SK-N-SH (cell line): ENCODE data around the gene PSMB4. TPM values are rescaled to one million over a fixed set of nuclear protein-coding genes. Genes with fewer than 3 reads are reported as not detected.
"Not testable (repeated sequence)": the region's sequence is repeated elsewhere in the genome, so short reads cannot be mapped to it uniquely, and the experiment has no call there.

Source experiments
- CTCF ChIA-PET: fragments of 300-600, 350-600 bp; formaldehyde crosslinking; extraction: SDS; loops from one replicate; lab custom pipeline; 2021; lab: Yijun Ruan, JAX
- POLR2A ChIA-PET: fragments of 350-600 bp; sonication (Branson Sonifier 250); formaldehyde crosslinking; extraction: SDS; loops from one replicate; lab custom pipeline; 2020; ENCODE audit warnings: antibody characterized with exemption, inconsistent platforms; lab: Yijun Ruan, JAX
- DNase-seq: peaks from one replicate; pipeline ENCODE4 v3.0.0; 2012
- H2AFZ ChIP-seq: fragments of 200-600 bp; sonication (generic); 2 replicates; pipeline ENCODE4 v1.8.1; 2016; ENCODE audit warnings: antibody characterized with exemption, mild to moderate bottlenecking, low read depth
- H3F3A ChIP-seq: fragments of 200-600 bp; sonication (generic); replicated peaks from 2 replicates; pipeline ENCODE3; 2016; ENCODE audit warnings: antibody characterized with exemption, mild to moderate bottlenecking; ENCODE audit not compliant: insufficient read depth
- H3K27ac ChIP-seq, 2 experiments: fragments of 200-500 bp in 1 of 2; fragments of 200-600 bp in 1 of 2; sonication (Bioruptor generic) in 1 of 2; sonication (generic), shearing (Covaris generic) in 1 of 2; 2 replicates each; pipeline versions ENCODE4 v1.5.1 to v1.6.1; 2014 to 2016; ENCODE audit warnings: low read depth in 2 of 2, inconsistent platforms in 1 of 2, low read length in 1 of 2, mild to moderate bottlenecking in 1 of 2, mixed read lengths in 1 of 2
- H3K27me3 ChIP-seq: fragments of 200-600 bp; sonication (generic), shearing (Covaris generic); 2 replicates; pipeline ENCODE4 v1.6.1; 2016; ENCODE audit warnings: mixed run types; ENCODE audit not compliant: insufficient read depth
- H3K36me3 ChIP-seq, 2 experiments: fragments of 200-500 bp in 1 of 2; fragments of 200-600 bp in 1 of 2; sonication (Bioruptor generic) in 1 of 2; sonication (generic) in 1 of 2; replicated peaks in 1 of 2; 2 replicates each; pipeline versions ENCODE3 to v1.5.1; 2014 to 2016; ENCODE audit warnings: low read length in 1 of 2, mild to moderate bottlenecking in 1 of 2; ENCODE audit not compliant: insufficient read depth in 2 of 2, control insufficient read depth in 1 of 2
- H3K4me1 ChIP-seq, 2 experiments: fragments of 200-500 bp in 1 of 2; fragments of 200-600 bp in 1 of 2; sonication (Bioruptor generic) in 1 of 2; sonication (generic), shearing (Covaris generic) in 1 of 2; 2 replicates each; pipeline versions ENCODE4 v1.5.1 to v1.6.1; 2014 to 2016; ENCODE audit warnings: low read depth in 1 of 2, low read length in 1 of 2, mixed run types in 1 of 2; ENCODE audit not compliant: insufficient read depth in 2 of 2, control insufficient read depth in 1 of 2
- H3K4me2 ChIP-seq: fragments of 200-600 bp; sonication (generic), shearing (Covaris generic); 2 replicates; pipeline ENCODE4 v1.6.1; 2017; ENCODE audit warnings: mixed run types
- H3K4me3 ChIP-seq, 2 experiments: fragments of 200-500 bp in 1 of 2; fragments of 200-600 bp in 1 of 2; sonication (Bioruptor generic) in 1 of 2; sonication (generic), shearing (Covaris generic) in 1 of 2; 2 replicates each; pipeline versions ENCODE4 v1.5.1 to v1.8.1; 2014 to 2016; ENCODE audit warnings: low read depth in 2 of 2, inconsistent platforms in 1 of 2, low read length in 1 of 2, mild to moderate bottlenecking in 1 of 2, mixed read lengths in 1 of 2, moderate library complexity in 1 of 2
- H3K79me2 ChIP-seq: fragments of 200-600 bp; sonication (generic); 2 replicates; pipeline ENCODE4 v1.8.1; 2017; ENCODE audit warnings: mild to moderate bottlenecking; ENCODE audit not compliant: insufficient read depth
- H3K9ac ChIP-seq: fragments of 200-600 bp; sonication (generic); 2 replicates; pipeline ENCODE4 v1.6.1; 2017; ENCODE audit warnings: mixed run types
- H3K9me2 ChIP-seq: fragments of 200-600 bp; sonication (generic); 2 replicates; pipeline ENCODE4 v1.6.1; 2017; ENCODE audit warnings: mixed run types
- H3K9me3 ChIP-seq: fragments of 200-600 bp; sonication (generic); 2 replicates; pipeline ENCODE4 v1.6.1; 2017; ENCODE audit warnings: mixed run types, mild to moderate bottlenecking, moderate library complexity
- H4K20me1 ChIP-seq: fragments of 200-600 bp; sonication (generic); 2 replicates; pipeline ENCODE4 v1.6.1; 2017; ENCODE audit warnings: mild to moderate bottlenecking, mixed run types; ENCODE audit not compliant: insufficient read depth
- ELF1 ChIP-seq: IDR thresholded peaks from 2 replicates; pipeline ENCODE4 v1.4.0; 2012
- EP300 ChIP-seq, 2 experiments: IDR thresholded peaks; 2 replicates each; pipeline versions ENCODE4 v1.4.0 to v1.6.1; 2012; ENCODE audit warnings: borderline replicate concordance in 1 of 2, low read depth in 1 of 2, low read length in 1 of 2
- FOSL2 ChIP-seq: IDR thresholded peaks from 2 replicates; pipeline ENCODE4 v1.4.0; 2012; ENCODE audit warnings: low read depth, mild to moderate bottlenecking, moderate library complexity, borderline replicate concordance
- FOXM1 ChIP-seq: IDR thresholded peaks from 2 replicates; pipeline ENCODE4 v1.4.0; 2012; ENCODE audit warnings: low read depth, mild to moderate bottlenecking
- GABPA ChIP-seq: IDR thresholded peaks from 2 replicates; pipeline ENCODE4 v1.4.0; 2012; ENCODE audit warnings: low read depth, mild to moderate bottlenecking
- GATA2 ChIP-seq: sonication (generic); formaldehyde crosslinking; IDR thresholded peaks from 2 replicates; pipeline ENCODE4 v1.5.0; 2020; ENCODE audit warnings: mild to moderate bottlenecking, missing genetic modification reagents
- JUND ChIP-seq: IDR thresholded peaks from 2 replicates; pipeline ENCODE4 v1.4.0; 2012
- NFIC ChIP-seq: IDR thresholded peaks from 2 replicates; pipeline ENCODE4 v1.4.0; 2012; ENCODE audit warnings: borderline replicate concordance
- NRF1 ChIP-seq: IDR thresholded peaks from 2 replicates; pipeline ENCODE4 v1.6.1; 2012; ENCODE audit warnings: low read depth, mild to moderate bottlenecking, low read length
- PBX3 ChIP-seq: IDR thresholded peaks from 2 replicates; pipeline ENCODE4; 2012
- POLR2AphosphoS5 ChIP-seq: IDR thresholded peaks from 2 replicates; pipeline ENCODE4 v1.6.1; 2012; ENCODE audit warnings: low read depth, low read length
- RAD21 ChIP-seq: IDR thresholded peaks from 2 replicates; pipeline ENCODE4 v1.6.1; 2012; ENCODE audit warnings: mild to moderate bottlenecking, low read length
- RCOR1 ChIP-seq: fragments of 150-350 bp; IDR thresholded peaks from 2 replicates; pipeline ENCODE4 v1.6.1; 2017; ENCODE audit warnings: antibody characterized with exemption, low read length
- REST ChIP-seq: IDR thresholded peaks from 2 replicates; pipeline ENCODE4 v1.6.1; 2012; ENCODE audit warnings: mild to moderate bottlenecking, low read depth, low read length, moderate library complexity
- RXRA ChIP-seq: IDR thresholded peaks from 2 replicates; pipeline ENCODE4 v1.4.0; 2012; ENCODE audit warnings: low read depth, mild to moderate bottlenecking, borderline replicate concordance
- SIN3A ChIP-seq: IDR thresholded peaks from 2 replicates; pipeline ENCODE4 v1.6.1; 2012; ENCODE audit warnings: low read depth, mild to moderate bottlenecking, low read length, moderate library complexity, borderline replicate concordance
- SMC3 ChIP-seq: IDR thresholded peaks from 2 replicates; pipeline ENCODE4 v1.6.1; 2012; ENCODE audit warnings: low read depth, low read length, improper control_type of control experiment
- USF1 ChIP-seq: IDR thresholded peaks from 2 replicates; pipeline ENCODE4 v1.4.0; 2012; ENCODE audit warnings: low read depth, borderline replicate concordance
- WGBS: methylation state at CpG from one replicate; pipeline ENCODE4 v1.1.6; 2017; ENCODE audit warnings: low lambda C conversion rate; 5-methylcytosine and 5-hydroxymethylcytosine counted together
- polyA plus RNA-seq, 3 experiments: library from polyadenylated mRNA; depleted of rRNA; stranded (reverse); fragments of >200 nt; gene quantifications; 2 replicates each; pipeline ENCODE4 v1.2.3, GENCODE V29; 2012
- TF ChIP-seq, protein P1 (sequence below): fragments of 150-350 bp; IDR thresholded peaks from 2 replicates; pipeline ENCODE4 v1.6.1; 2017; ENCODE audit warnings: antibody characterized with exemption, low read length, low read depth, borderline replicate concordance

PSMB4 gene
- polyA plus RNA-seq, 1 of the 3 experiments (the other 2 are of a cell fraction) = 716 TPM

- TF ChIP-seq GATA2 (CRISPR knock-in tag) = no peak
- no peak for TF ChIP-seq NRF1
- TF ChIP-seq, protein P1, sequence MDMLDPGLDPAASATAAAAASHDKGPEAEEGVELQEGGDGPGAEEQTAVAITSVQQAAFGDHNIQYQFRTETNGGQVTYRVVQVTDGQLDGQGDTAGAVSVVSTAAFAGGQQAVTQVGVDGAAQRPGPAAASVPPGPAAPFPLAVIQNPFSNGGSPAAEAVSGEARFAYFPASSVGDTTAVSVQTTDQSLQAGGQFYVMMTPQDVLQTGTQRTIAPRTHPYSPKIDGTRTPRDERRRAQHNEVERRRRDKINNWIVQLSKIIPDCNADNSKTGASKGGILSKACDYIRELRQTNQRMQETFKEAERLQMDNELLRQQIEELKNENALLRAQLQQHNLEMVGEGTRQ = no peak
- TF ChIP-seq RCOR1 = no peak
- no peak for TF ChIP-seq JUND
- TF ChIP-seq FOSL2 = no peak
- no peak for TF ChIP-seq POLR2AphosphoS5
- TF ChIP-seq GABPA = no peak
These were observed 37.6 kb downstream of the PSMB4 start (continued) for GRCh38 chr1:151436985-151437384.

DNA sequence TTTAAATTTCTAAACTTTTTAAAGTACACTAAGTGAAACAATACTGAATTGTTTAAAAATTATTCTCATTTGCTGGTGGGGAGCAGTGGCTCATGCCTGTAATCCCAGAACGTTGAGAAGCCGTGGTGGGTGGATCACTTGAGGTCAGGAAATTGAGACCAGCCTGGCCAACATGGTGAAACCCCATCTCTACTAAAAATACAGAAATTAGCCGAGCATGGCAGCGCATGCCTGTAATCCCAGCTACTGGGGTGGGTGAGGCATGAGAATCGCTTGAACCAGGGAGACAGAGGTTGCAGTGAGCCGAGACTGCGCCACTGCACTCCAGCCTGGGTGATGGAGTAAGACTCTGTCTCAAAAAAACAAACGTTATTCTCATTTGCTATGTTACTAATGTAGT lies 38.0 kb downstream of the PSMB4 start:
- H3K27me3 ChIP-seq, DNase-seq, H3K27ac ChIP-seq, H3K9ac ChIP-seq, H3K4me2 ChIP-seq, H3K9me2 ChIP-seq, H3K4me1 ChIP-seq, H2AFZ ChIP-seq, POLR2A ChIA-PET, H3F3A ChIP-seq, H3K4me3 ChIP-seq, H3K9me3 ChIP-seq: not testable (repeated sequence)
- H3K79me2 ChIP-seq = peaks cover 98% of the 10 kb centered on the region
- peaks cover 23 to 34% of the 10 kb centered on the region in 2 experiments for H3K36me3 ChIP-seq
- WGBS = 93% methylated on average over 8 of the region's 8 CpGs
- H4K20me1 ChIP-seq = peaks cover 60% of the 10 kb centered on the region
- CTCF ChIA-PET = interaction anchor here (1.2 to 1.3 kb wide), 2 partner anchors 136 to 278 kb away, joined by 3 to 5 read pairs; no protein-coding TSS in a partner anchor

DNA sequence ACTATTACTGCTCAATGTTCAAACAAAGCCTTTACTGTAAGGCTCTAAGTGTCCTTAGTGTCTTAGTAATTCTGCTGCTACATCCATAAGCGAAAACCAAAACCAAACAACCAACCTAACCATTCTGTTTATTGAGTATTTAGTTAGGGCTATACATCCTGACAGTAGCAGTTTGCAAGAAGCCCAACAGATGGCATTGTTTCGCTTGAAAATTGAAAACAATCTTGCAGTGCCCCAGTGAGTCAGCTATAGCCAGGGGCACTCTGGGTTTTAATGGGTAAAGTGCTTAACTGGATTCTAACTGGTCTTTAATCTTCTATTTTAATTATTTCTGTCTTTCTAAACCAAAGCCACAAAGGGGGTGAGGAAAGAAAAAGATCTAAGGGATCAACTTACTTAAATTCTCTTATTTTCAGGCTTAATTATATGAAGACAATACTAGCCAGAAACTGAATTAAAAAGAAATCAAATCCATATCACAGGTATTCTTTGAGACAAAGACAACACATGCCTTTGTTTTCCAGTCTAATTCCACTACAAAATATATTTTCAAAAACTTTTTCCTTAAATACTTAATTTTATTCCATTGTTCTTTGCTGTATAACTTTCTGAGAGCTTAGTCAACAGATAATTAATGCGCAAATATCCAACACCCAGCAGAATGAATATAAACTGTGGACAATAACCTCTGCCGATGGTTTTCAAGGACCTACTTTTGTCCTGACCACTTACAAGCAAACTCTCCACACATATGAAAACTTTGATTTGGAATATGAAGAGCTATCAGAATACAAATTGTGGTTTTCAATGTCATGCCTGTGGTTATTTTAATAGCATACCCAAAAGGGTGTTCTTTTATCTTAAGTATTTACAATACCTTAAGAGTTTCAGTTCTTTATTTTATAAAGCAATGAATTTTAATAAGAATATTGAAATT lies 44.7 kb downstream of the PSMB4 start:
- CTCF ChIA-PET = interaction anchor here (0.6 to 2.2 kb wide), 23 partner anchors 9 to 392 kb away, joined by 3 to 7 read pairs (median 4); partner anchors contain the start of genes CELF3 and CGN
- TF ChIP-seq EP300 (IDR thresholded peaks at IDR 0.05; ENCODE audit: borderline replicate concordance in 1 of 2, low read depth in 1 of 2, low read length in 1 of 2) (peak in 1 of 2 experiments; percentile 32; a peak in 1 of 4 replicates), NRF1 (no peak), FOXM1 (no peak), RXRA (no peak), NFIC (no peak), SMC3 (peak; percentile 69), USF1 (no peak), SIN3A (peak; percentile 55; the same call in 1 of the 2 replicates), ELF1 (no peak), REST (no peak), JUND (0 out of 2 replicates have a peak, but pooled peaks have one; percentile 9), PBX3 (no peak), RAD21 (peak; percentile 83)

More for the DNA sequence above, 44.7 kb downstream of the PSMB4 start:
- Histone ChIP-seq H3K9ac (no peak overlapping the region), H3K9me3 (no peaks in the 10 kb centered on the region), H3K4me2 (peak overlapping the region; percentile 20; the same call in 1 of the 2 replicates), H3K4me1 (peaks cover 7 to 9% of the 10 kb centered on the region in 2 experiments; a peak in 3 of 4 replicates), H3K9me2 (no peaks in the 10 kb centered on the region), H3K27me3 (no peaks in the 10 kb centered on the region), H4K20me1 (peaks cover 71% of the 10 kb centered on the region), H3K4me3 (no peak overlapping the region; a peak in 1 of 4 replicates), H2AFZ (no peak overlapping the region), H3K79me2 (peaks cover 98% of the 10 kb centered on the region), H3K36me3 (peaks cover 24 to 37% of the 10 kb centered on the region in 2 experiments), H3F3A (peaks cover 17% of the 10 kb centered on the region), H3K27ac (peak overlapping the region; percentile 34 to 50)
- POLR2A ChIA-PET = no interaction called here
- WGBS = 34% methylated on average over 4 of the region's 4 CpGs
- peak; percentile 77 for DNase-seq
